PFSK-1 (cell line): ENCODE data around the gene WDR64.

Source experiments
- FOXP2 ChIP-seq: optimal IDR thresholded peaks from 2 replicates; pipeline ENCODE3; 2011; ENCODE audit warnings: borderline replicate concordance, control low read depth, inconsistent platforms; ENCODE audit not compliant: insufficient read depth; ENCODE audit errors: extremely low read length, extremely low read depth
- POLR2AphosphoS5 ChIP-seq: IDR thresholded peaks from 2 replicates; pipeline ENCODE4 v1.6.1; 2012; ENCODE audit warnings: low read depth, mild to moderate bottlenecking, control low read depth, low read length, moderate library complexity
- SIN3A ChIP-seq: IDR thresholded peaks from 2 replicates; pipeline ENCODE4 v1.6.1; 2012; ENCODE audit warnings: mild to moderate bottlenecking, low read length, moderate library complexity, borderline replicate concordance; ENCODE audit not compliant: insufficient read depth
- TAF1 ChIP-seq: IDR thresholded peaks from 2 replicates; pipeline ENCODE4 v1.6.1; 2012; ENCODE audit warnings: low read length, control low read depth, borderline replicate concordance; ENCODE audit not compliant: insufficient read depth
- TF ChIP-seq, protein P1 (sequence below), 2 experiments: IDR thresholded peaks; 2 replicates each; pipeline versions ENCODE4 v1.6.1 to v1.8.0; 2011 to 2012; ENCODE audit warnings: low read depth in 2 of 2, low read length in 2 of 2, control low read depth in 1 of 2, inconsistent platforms in 1 of 2, mild to moderate bottlenecking in 1 of 2, moderate library complexity in 1 of 2; ENCODE audit not compliant: insufficient read depth in 1 of 2

The WDR64 gene

DNA sequence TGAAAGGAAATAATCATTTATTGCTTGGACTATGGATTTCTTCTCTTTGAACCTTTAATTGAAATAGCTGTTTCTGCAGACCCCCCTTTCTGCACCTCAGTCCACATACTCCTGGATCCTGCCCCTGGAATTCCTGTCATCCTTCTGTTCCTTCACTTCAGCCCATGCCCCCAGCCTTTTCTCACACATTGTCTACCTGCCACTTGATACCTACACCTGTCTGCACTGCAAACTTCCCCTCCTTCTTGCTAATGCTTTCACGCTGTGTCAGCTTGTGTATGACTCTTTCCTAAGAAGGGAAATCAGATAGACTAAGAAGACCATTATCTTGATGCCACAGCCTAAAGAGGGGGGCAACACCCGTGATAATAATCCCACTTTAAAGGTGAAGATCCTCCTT, 115.7 kb downstream of the WDR64 start:
- TF ChIP-seq, protein P1, sequence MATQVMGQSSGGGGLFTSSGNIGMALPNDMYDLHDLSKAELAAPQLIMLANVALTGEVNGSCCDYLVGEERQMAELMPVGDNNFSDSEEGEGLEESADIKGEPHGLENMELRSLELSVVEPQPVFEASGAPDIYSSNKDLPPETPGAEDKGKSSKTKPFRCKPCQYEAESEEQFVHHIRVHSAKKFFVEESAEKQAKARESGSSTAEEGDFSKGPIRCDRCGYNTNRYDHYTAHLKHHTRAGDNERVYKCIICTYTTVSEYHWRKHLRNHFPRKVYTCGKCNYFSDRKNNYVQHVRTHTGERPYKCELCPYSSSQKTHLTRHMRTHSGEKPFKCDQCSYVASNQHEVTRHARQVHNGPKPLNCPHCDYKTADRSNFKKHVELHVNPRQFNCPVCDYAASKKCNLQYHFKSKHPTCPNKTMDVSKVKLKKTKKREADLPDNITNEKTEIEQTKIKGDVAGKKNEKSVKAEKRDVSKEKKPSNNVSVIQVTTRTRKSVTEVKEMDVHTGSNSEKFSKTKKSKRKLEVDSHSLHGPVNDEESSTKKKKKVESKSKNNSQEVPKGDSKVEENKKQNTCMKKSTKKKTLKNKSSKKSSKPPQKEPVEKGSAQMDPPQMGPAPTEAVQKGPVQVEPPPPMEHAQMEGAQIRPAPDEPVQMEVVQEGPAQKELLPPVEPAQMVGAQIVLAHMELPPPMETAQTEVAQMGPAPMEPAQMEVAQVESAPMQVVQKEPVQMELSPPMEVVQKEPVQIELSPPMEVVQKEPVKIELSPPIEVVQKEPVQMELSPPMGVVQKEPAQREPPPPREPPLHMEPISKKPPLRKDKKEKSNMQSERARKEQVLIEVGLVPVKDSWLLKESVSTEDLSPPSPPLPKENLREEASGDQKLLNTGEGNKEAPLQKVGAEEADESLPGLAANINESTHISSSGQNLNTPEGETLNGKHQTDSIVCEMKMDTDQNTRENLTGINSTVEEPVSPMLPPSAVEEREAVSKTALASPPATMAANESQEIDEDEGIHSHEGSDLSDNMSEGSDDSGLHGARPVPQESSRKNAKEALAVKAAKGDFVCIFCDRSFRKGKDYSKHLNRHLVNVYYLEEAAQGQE (IDR thresholded peaks at IDR 0.05; ENCODE audit: insufficient read depth in 1 of 2, low read depth in 2 of 2, low read length in 2 of 2), result no peak
- TF ChIP-seq TAF1, result no peak
- TF ChIP-seq FOXP2, result no peak

DNA sequence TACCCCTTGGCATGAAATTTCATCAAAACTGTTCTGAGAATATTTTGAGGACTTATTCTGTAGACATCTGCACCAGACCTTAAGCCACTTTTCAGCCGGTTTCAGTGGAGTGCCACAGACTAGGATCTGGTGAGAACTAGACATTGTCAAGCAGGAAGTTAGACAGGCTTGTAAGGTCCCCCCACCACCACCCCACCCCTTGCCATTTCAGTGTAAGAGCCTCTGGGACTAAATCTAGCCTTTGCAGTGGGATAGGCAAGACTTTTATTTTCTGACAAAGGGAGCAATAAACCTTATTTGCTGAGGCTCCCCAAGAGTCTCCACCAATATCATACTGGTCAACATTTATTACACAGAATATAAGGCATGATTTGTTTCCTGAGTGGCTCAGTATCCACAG, 118.0 kb downstream of the WDR64 start:
- TF ChIP-seq FOXP2, result no peak
- TF ChIP-seq, protein P1 (IDR thresholded peaks at IDR 0.05; ENCODE audit: insufficient read depth in 1 of 2, low read depth in 2 of 2, low read length in 2 of 2), result no peak
- no peak for TF ChIP-seq SIN3A
- TF ChIP-seq TAF1, result no peak
- no peak for TF ChIP-seq POLR2AphosphoS5

DNA sequence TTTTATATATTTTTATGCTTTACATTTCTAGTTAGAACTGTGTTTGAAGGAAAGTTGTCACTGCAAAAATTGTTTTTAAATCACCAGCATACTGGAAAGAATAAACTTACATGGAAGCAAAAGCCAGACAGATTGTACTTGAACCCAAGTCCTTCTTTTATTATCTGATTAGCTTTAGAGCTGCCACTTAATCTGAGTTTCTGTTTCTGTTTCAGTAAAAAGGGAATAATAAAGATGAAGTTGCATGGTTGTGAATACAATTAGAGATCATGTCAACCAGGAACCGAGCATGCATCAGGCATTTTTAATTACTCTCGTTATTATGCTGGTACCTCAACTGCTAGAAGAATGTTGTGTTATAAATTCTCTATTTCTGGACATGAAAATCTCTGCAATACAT, 119.0 kb downstream of the WDR64 start:
- TF ChIP-seq SIN3A (no peak), TAF1 (no peak), FOXP2 (no peak), POLR2AphosphoS5 (no peak)

DNA sequence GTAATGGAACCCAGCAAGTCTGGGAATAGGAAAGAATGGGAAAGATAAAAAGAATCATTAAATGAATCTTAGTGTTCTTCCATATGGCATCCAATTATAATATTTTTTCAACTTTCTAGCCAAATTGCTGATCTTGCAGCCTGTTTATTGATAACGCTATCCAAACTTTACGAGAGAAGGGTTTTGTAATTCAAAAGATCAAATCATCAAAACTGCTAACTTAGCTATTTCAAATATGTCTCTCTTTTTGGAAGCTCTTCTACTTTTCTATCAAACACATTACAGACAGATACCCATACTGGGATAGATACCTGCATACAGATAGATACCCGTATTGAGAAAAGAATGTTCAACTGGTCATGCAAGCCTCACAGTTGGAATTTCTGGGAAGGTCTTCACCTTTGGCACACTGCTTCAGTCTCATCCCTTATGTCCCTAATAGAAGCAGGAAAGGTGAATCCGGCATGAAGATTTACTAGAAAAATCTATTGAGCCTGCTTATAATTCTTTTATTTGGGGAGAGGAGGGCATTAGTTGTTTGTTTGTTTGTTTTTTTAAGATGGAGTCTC, 120.9 kb downstream of the WDR64 start:
- TF ChIP-seq, protein P1 (IDR thresholded peaks at IDR 0.05; ENCODE audit: insufficient read depth in 1 of 2, low read depth in 2 of 2, low read length in 2 of 2), result no peak
- TF ChIP-seq TAF1 (no peak), SIN3A (no peak), FOXP2 (no peak), POLR2AphosphoS5 (no peak)

DNA sequence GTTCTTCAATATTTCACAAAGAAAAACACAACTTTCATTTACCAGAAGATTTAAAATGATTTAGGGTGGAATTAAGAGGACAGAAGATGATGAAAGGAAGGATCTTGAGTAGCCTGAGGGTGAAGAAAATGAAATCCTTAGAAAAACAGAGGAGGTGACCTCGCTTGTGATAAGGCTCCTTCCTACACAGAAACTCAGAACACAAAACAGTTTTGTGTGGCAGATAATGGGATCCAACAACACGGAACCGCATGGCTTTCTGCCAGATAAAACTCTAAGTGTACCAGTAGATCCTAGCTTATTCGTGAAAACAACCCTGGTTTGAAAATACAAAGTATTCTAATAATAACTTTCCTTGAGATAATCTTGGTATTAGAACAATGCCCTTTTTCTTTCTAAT, 121.9 kb downstream of the WDR64 start:
- no peak for TF ChIP-seq TAF1
- TF ChIP-seq FOXP2, result no peak
- TF ChIP-seq, protein P1 (IDR thresholded peaks at IDR 0.05; ENCODE audit: insufficient read depth in 1 of 2, low read depth in 2 of 2, low read length in 2 of 2), result no peak
- no peak for TF ChIP-seq POLR2AphosphoS5
- TF ChIP-seq SIN3A, result no peak
